Measurements from ENCODE around the gene RCC1. TPM values are rescaled to one million over a fixed set of nuclear protein-coding genes. Genes with fewer than 3 reads are reported as not detected.
"Not testable (repeated sequence)": the region's sequence is repeated elsewhere in the genome, so short reads cannot be mapped to it uniquely, and the experiment has no call there.

Gene RCC1
- total RNA-seq, 2 donors from 2014 or later = 57.1 to 153 TPM

- DNase-seq (ENCODE audit: low spot score) (peak; percentile 68), ATAC-seq (peak; percentile 54 to 72)
- Mint-ChIP-seq H3K9me3 (no peaks in the 10 kb centered on the region), H3K4me1 (ENCODE audit: low read depth in 2 of 2) (peaks cover 28 to 31% of the 10 kb centered on the region in 2 donors), H3K4me3 (peak overlapping the region; percentile 96), H3K27me3 (no peaks in the 10 kb centered on the region), H3K27ac (peak overlapping the region; percentile 62 to 81), H3K36me3 (peaks cover 7% of the 10 kb centered on the region)
Observed at GRCh38 chr1:28518745-28519341, 13.0 kb downstream of the RCC1 start.

GRCh38 chr1:28519946-28520725 lies 14.3 kb downstream of the RCC1 start:
- Mint-ChIP-seq H3K4me3 (peak overlapping the region; percentile 40), H3K27me3 (no peaks in the 10 kb centered on the region), H3K9me3 (no peaks in the 10 kb centered on the region), H3K36me3 (peaks cover 7% of the 10 kb centered on the region), H3K4me1 (ENCODE audit: low read depth in 2 of 2) (peaks cover 28 to 35% of the 10 kb centered on the region in 2 donors), H3K27ac (no peak overlapping the region)
- ATAC-seq (no peak), DNase-seq (ENCODE audit: low spot score) (no peak)

GRCh38 chr1:28520796-28521195 lies 15.0 kb downstream of the RCC1 start:
- H3K27me3 Mint-ChIP-seq; H3K9me3 Mint-ChIP-seq; H3K4me3 Mint-ChIP-seq; ATAC-seq; H3K27ac Mint-ChIP-seq; H3K36me3 Mint-ChIP-seq; DNase-seq (ENCODE audit: low spot score): not testable (repeated sequence)
- H3K4me1 Mint-ChIP-seq (ENCODE audit: low read depth in 2 of 2) = peaks cover 28 to 35% of the 10 kb centered on the region in 2 donors

- no peaks in the 10 kb centered on the region for H3K9me3 Mint-ChIP-seq
- peaks cover 28 to 33% of the 10 kb centered on the region in 2 donors for H3K4me1 Mint-ChIP-seq (ENCODE audit: low read depth in 2 of 2)
- ATAC-seq (no peak), DNase-seq (ENCODE audit: low spot score) (no peak)
- peak overlapping the region in 1 of 2 donors; percentile 4 for H3K27ac Mint-ChIP-seq
- H3K4me3 Mint-ChIP-seq = peak overlapping the region; percentile 23
- no peaks in the 10 kb centered on the region for H3K27me3 Mint-ChIP-seq
- H3K36me3 Mint-ChIP-seq = peaks cover 7% of the 10 kb centered on the region
Observed at GRCh38 chr1:28521502-28522164, 15.8 kb downstream of the RCC1 start.

GRCh38 chr1:28522537-28522936 lies 16.7 kb downstream of the RCC1 start:
- not testable (repeated sequence) for H3K27me3 Mint-ChIP-seq; ATAC-seq; H3K9me3 Mint-ChIP-seq; DNase-seq (ENCODE audit: low spot score); H3K4me3 Mint-ChIP-seq; H3K27ac Mint-ChIP-seq; H3K36me3 Mint-ChIP-seq
- H3K4me1 Mint-ChIP-seq (ENCODE audit: low read depth in 2 of 2) = peaks cover 23 to 29% of the 10 kb centered on the region in 2 donors

- not testable (repeated sequence) for H3K27me3 Mint-ChIP-seq; H3K9me3 Mint-ChIP-seq; ATAC-seq; H3K36me3 Mint-ChIP-seq; DNase-seq (ENCODE audit: low spot score); H3K27ac Mint-ChIP-seq; H3K4me3 Mint-ChIP-seq
- H3K4me1 Mint-ChIP-seq (ENCODE audit: low read depth in 2 of 2) = peaks cover 9 to 15% of the 10 kb centered on the region in 2 donors
Observed at GRCh38 chr1:28525002-28525642, 19.3 kb downstream of the RCC1 start.

- H3K27me3 Mint-ChIP-seq = no peaks in the 10 kb centered on the region
- no peak overlapping the region for H3K27ac Mint-ChIP-seq
- peaks cover 9% of the 10 kb centered on the region for H3K36me3 Mint-ChIP-seq
- peaks cover 4 to 10% of the 10 kb centered on the region in 2 donors for H3K4me1 Mint-ChIP-seq (ENCODE audit: low read depth in 2 of 2)
- no peak for DNase-seq (ENCODE audit: low spot score)
- no peaks in the 10 kb centered on the region for H3K9me3 Mint-ChIP-seq
- H3K4me3 Mint-ChIP-seq = no peak overlapping the region
- no peak for ATAC-seq
Observed at GRCh38 chr1:28526886-28527285, 21.0 kb downstream of the RCC1 start.

GRCh38 chr1:28530456-28530855 lies 24.6 kb downstream of the RCC1 start:
- Mint-ChIP-seq H3K27ac (no peak overlapping the region), H3K4me1 (ENCODE audit: low read depth in 2 of 2) (no peaks in the 10 kb centered on the region), H3K4me3 (no peak overlapping the region), H3K27me3 (no peaks in the 10 kb centered on the region), H3K36me3 (peaks cover 11% of the 10 kb centered on the region), H3K9me3 (no peaks in the 10 kb centered on the region)
- DNase-seq (ENCODE audit: low spot score) (no peak), ATAC-seq (no peak)

- Mint-ChIP-seq H3K4me1 (ENCODE audit: low read depth in 2 of 2) (no peaks in the 10 kb centered on the region), H3K27me3 (no peaks in the 10 kb centered on the region), H3K27ac (no peak overlapping the region), H3K9me3 (no peaks in the 10 kb centered on the region), H3K36me3 (peaks cover 11% of the 10 kb centered on the region), H3K4me3 (no peak overlapping the region)
- no peak for DNase-seq (ENCODE audit: low spot score)
- ATAC-seq = no peak
Observed at GRCh38 chr1:28534671-28535070, 28.8 kb downstream of the RCC1 start.

GRCh38 chr1:28535180-28535579 lies 29.3 kb downstream of the RCC1 start:
- Mint-ChIP-seq H3K36me3 (peaks cover 11% of the 10 kb centered on the region), H3K27me3 (no peaks in the 10 kb centered on the region), H3K27ac (no peak overlapping the region), H3K4me1 (ENCODE audit: low read depth in 2 of 2) (no peaks in the 10 kb centered on the region), H3K4me3 (no peak overlapping the region), H3K9me3 (no peaks in the 10 kb centered on the region)
- ATAC-seq (peak in 1 of 2 donors; percentile 13), DNase-seq (ENCODE audit: low spot score) (no peak)

- Mint-ChIP-seq H3K4me1 (ENCODE audit: low read depth in 2 of 2) (no peaks in the 10 kb centered on the region), H3K27ac (no peak overlapping the region), H3K4me3 (no peak overlapping the region), H3K36me3 (peaks cover 6% of the 10 kb centered on the region), H3K27me3 (no peaks in the 10 kb centered on the region), H3K9me3 (no peaks in the 10 kb centered on the region)
- DNase-seq (ENCODE audit: low spot score) = no peak
- no peak for ATAC-seq
Observed at GRCh38 chr1:28537457-28538199, 31.8 kb downstream of the RCC1 start.

GRCh38 chr1:28538286-28538685 lies 32.4 kb downstream of the RCC1 start:
- Mint-ChIP-seq H3K36me3 (peaks cover 6% of the 10 kb centered on the region), H3K27me3 (no peaks in the 10 kb centered on the region), H3K9me3 (no peaks in the 10 kb centered on the region), H3K4me3 (no peak overlapping the region), H3K27ac (no peak overlapping the region), H3K4me1 (ENCODE audit: low read depth in 2 of 2) (no peaks in the 10 kb centered on the region)
- DNase-seq (ENCODE audit: low spot score) = no peak
- no peak for ATAC-seq

GRCh38 chr1:28540651-28541050 lies 34.8 kb downstream of the RCC1 start:
- H3K4me3 Mint-ChIP-seq = no peak overlapping the region
- H3K27ac Mint-ChIP-seq = no peak overlapping the region
- no peak for ATAC-seq
- no peaks in the 10 kb centered on the region for H3K27me3 Mint-ChIP-seq
- H3K4me1 Mint-ChIP-seq (ENCODE audit: low read depth in 2 of 2) = no peaks in the 10 kb centered on the region
- no peaks in the 10 kb centered on the region for H3K9me3 Mint-ChIP-seq
- H3K36me3 Mint-ChIP-seq = no peaks in the 10 kb centered on the region
- DNase-seq (ENCODE audit: low spot score) = no peak
